ES-I3 (cell line): ENCODE data around the gene GLI2.

ENCODE experiments used
- H3K36me3 ChIP-seq: 2 replicates; pipeline ENCODE4 v1.6.1; 2013; ENCODE audit warnings: mild to moderate bottlenecking, low read length, control low read depth, moderate library complexity; ENCODE audit not compliant: insufficient read depth
- H3K4me1 ChIP-seq: 2 replicates; pipeline ENCODE4 v1.6.1; 2013; ENCODE audit warnings: mild to moderate bottlenecking, control low read depth, low read length; ENCODE audit not compliant: insufficient read depth
- H3K9ac ChIP-seq: 2 replicates; pipeline ENCODE4 v1.6.1; 2013; ENCODE audit warnings: low read depth, mild to moderate bottlenecking, low read length, moderate library complexity
- H3K9me3 ChIP-seq: 2 replicates; pipeline ENCODE4 v1.6.1; 2013; ENCODE audit warnings: mild to moderate bottlenecking, low read length, moderate library complexity; ENCODE audit not compliant: control insufficient read depth, insufficient read depth

Gene GLI2

GRCh38 chr2:120735746-120736170, at the start of gene GLI2:
Gene GLI2 (plus strand): TSS chr2:120735868. CDS start chr2:120797321, 61,453 bp downstream.
- no peaks in the 10 kb centered on the region for H3K9me3 ChIP-seq
- peaks cover 33% of the 10 kb centered on the region for H3K4me1 ChIP-seq
- peak within 1 kb of the TSS; percentile 89 for H3K9ac ChIP-seq
- peaks cover 6% of the 10 kb centered on the region; the same call in 1 of the 2 replicates for H3K36me3 ChIP-seq

GRCh38 chr2:120685974-120686297, 49.7 kb upstream of the GLI2 start:
- H3K4me1 ChIP-seq = no peaks in the 10 kb centered on the region; the same call in 1 of the 2 replicates
- H3K9me3 ChIP-seq = no peaks in the 10 kb centered on the region
- H3K9ac ChIP-seq = no peak overlapping the region
- H3K36me3 ChIP-seq = no peaks in the 10 kb centered on the region

- Histone ChIP-seq H3K36me3 (no peaks in the 10 kb centered on the region), H3K9me3 (no peaks in the 10 kb centered on the region), H3K4me1 (no peaks in the 10 kb centered on the region; the same call in 1 of the 2 replicates), H3K9ac (no peak overlapping the region)
Observed at GRCh38 chr2:120686511-120687168, 49.0 kb upstream of the GLI2 start.

DNA sequence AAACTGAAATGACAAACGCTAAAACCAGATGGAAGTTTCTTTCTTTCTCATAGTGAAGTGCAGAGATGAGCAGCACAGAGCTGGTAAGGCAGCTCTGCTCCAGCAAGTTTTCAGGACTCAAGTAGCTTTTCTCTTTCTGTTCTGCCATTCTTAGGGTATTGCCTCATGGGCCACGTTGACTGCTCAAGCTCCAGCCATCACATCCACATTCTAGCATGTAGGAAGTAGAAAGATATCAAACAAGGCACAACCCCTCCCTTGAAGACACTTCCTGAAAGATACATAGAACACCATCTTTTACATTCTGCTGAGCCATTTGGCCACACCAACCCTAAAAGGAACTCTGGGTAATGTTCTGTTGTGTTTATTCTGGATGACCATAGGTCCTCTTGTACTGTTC, 48.5 kb upstream of the GLI2 start:
- Histone ChIP-seq H3K9ac (no peak overlapping the region), H3K9me3 (no peaks in the 10 kb centered on the region), H3K36me3 (no peaks in the 10 kb centered on the region), H3K4me1 (no peaks in the 10 kb centered on the region; the same call in 1 of the 2 replicates)

DNA sequence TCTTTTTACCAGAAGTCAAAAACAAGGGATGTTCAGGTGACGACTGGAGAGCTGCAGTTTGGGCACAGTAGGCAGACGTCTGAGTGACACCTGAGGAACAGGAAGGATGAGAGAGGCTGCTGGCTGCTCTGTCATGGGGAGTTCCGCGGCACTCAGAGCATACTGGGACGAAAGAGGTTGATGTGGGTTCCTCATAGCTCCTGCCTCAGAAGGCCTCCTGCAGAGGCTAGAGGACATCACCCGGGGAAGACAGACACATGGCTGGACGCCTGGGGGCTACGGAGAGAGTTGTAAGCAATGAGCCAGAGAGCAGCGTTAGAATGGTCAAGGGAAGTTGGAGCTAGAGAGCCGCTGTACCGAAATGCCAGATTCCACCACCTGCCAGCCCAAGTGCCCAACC, 45.1 kb upstream of the GLI2 start:
- Histone ChIP-seq H3K9ac (no peak overlapping the region), H3K36me3 (no peaks in the 10 kb centered on the region), H3K9me3 (no peaks in the 10 kb centered on the region), H3K4me1 (no peaks in the 10 kb centered on the region)

DNA sequence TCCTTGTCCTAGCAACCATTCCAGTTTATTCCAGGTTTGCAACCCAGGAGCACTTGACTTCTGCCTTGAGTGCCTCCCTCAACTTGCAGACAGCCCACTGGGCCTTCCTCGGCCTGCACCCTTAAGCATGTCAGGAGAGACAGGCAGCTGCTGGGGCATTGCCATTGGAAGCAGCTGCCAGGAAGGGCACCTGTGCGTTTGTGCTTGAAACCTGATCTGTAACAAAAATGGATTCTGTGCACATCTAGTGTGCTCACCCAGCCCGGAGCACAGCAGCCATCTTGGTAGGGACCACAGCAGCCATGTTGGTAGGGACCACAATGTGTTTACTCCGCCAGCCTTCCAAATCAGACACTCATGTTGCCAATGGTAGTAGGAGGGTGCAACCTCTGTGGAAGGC, 44.3 kb upstream of the GLI2 start:
- Histone ChIP-seq H3K9ac (no peak overlapping the region), H3K9me3 (no peaks in the 10 kb centered on the region), H3K36me3 (no peaks in the 10 kb centered on the region), H3K4me1 (peaks cover 5% of the 10 kb centered on the region; the same call in 1 of the 2 replicates)

- H3K36me3 ChIP-seq = no peaks in the 10 kb centered on the region
- peaks cover 5% of the 10 kb centered on the region; the same call in 1 of the 2 replicates for H3K4me1 ChIP-seq
- H3K9ac ChIP-seq = no peak overlapping the region
- no peaks in the 10 kb centered on the region for H3K9me3 ChIP-seq
Observed at GRCh38 chr2:120692691-120693090, 43.0 kb upstream of the GLI2 start.

GRCh38 chr2:120693121-120693520, 42.5 kb upstream of the GLI2 start:
- H3K4me1 ChIP-seq = peaks cover 5% of the 10 kb centered on the region; the same call in 1 of the 2 replicates
- no peaks in the 10 kb centered on the region for H3K9me3 ChIP-seq
- H3K9ac ChIP-seq = no peak overlapping the region
- no peaks in the 10 kb centered on the region for H3K36me3 ChIP-seq

DNA sequence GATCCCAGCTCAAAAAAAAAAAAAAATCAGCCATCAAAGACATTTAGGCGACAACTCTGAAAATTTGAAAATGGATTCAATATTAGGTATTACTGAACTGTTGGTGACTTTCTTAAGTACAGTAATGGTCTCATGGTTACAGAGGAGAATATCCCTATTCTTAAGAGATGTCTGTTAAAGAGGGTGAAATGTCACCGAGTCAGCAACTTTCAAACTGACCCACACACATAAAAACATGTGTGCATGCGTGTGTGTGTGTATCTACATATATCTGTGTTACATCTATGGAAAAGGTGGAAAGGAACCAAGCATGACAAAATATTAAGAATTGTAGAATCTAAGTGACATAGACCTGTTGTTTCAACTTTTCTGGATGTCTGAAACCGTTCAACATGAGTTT, 41.6 kb upstream of the GLI2 start:
- Histone ChIP-seq H3K36me3 (no peaks in the 10 kb centered on the region), H3K9me3 (no peaks in the 10 kb centered on the region), H3K4me1 (peaks cover 5% of the 10 kb centered on the region; the same call in 1 of the 2 replicates), H3K9ac (no peak overlapping the region)

GRCh38 chr2:120697471-120697870, 38.2 kb upstream of the GLI2 start:
- Histone ChIP-seq H3K36me3 (no peaks in the 10 kb centered on the region), H3K9me3 (no peaks in the 10 kb centered on the region), H3K9ac (no peak overlapping the region), H3K4me1 (peaks cover 9% of the 10 kb centered on the region; the same call in 1 of the 2 replicates)

- Histone ChIP-seq H3K9ac (no peak overlapping the region), H3K9me3 (no peaks in the 10 kb centered on the region), H3K36me3 (no peaks in the 10 kb centered on the region), H3K4me1 (peaks cover 9% of the 10 kb centered on the region; the same call in 1 of the 2 replicates)
Observed at GRCh38 chr2:120699292-120699691, 36.4 kb upstream of the GLI2 start.

- Histone ChIP-seq H3K4me1 (peaks cover 9% of the 10 kb centered on the region; the same call in 1 of the 2 replicates), H3K36me3 (no peaks in the 10 kb centered on the region), H3K9me3 (no peaks in the 10 kb centered on the region), H3K9ac (no peak overlapping the region)
Observed at GRCh38 chr2:120700659-120701058, 35.0 kb upstream of the GLI2 start.

- Histone ChIP-seq H3K36me3 (no peaks in the 10 kb centered on the region), H3K9me3 (no peaks in the 10 kb centered on the region), H3K4me1 (peaks cover 8% of the 10 kb centered on the region; the same call in 1 of the 2 replicates), H3K9ac (no peak overlapping the region)
Observed at GRCh38 chr2:120701096-120701495, 34.6 kb upstream of the GLI2 start.

- H3K36me3 ChIP-seq = no peaks in the 10 kb centered on the region
- no peaks in the 10 kb centered on the region for H3K9me3 ChIP-seq
- H3K4me1 ChIP-seq = peaks cover 4% of the 10 kb centered on the region
- no peak overlapping the region for H3K9ac ChIP-seq
Observed at GRCh38 chr2:120701499-120701898, 34.2 kb upstream of the GLI2 start.

- H3K4me1 ChIP-seq = peaks cover 4% of the 10 kb centered on the region
- no peaks in the 10 kb centered on the region for H3K9me3 ChIP-seq
- no peaks in the 10 kb centered on the region for H3K36me3 ChIP-seq
- no peak overlapping the region for H3K9ac ChIP-seq
Observed at GRCh38 chr2:120702061-120702460, 33.6 kb upstream of the GLI2 start.
